Liver (tissue), 10 donors: Measurements from ENCODE around the gene SMIM31. TPM values are rescaled to one million over a fixed set of nuclear protein-coding genes. Genes with fewer than 3 reads are reported as not detected.

Source experiments
- DNase-seq: peaks from one replicate; pipeline ENCODE4 v3.0.0-alpha.2; 2017; ENCODE audit warnings: low spot score
- H3K27ac ChIP-seq, 2 donors: one replicate each; pipeline ENCODE4 v1.7.0; 2013; ENCODE audit warnings: inconsistent platforms in 2 of 2, low read length in 2 of 2, control low read depth in 1 of 2, low read depth in 1 of 2, mild to moderate bottlenecking in 1 of 2
- H3K27me3 ChIP-seq, 4 donors: one replicate each; pipeline versions ENCODE4 v1.6.1 to v1.7.0; 2013; ENCODE audit warnings: low read length in 3 of 4, inconsistent platforms in 1 of 4, mild to moderate bottlenecking in 1 of 4, moderate library complexity in 1 of 4; ENCODE audit not compliant: control insufficient read depth in 4 of 4, insufficient read depth in 4 of 4
- H3K36me3 ChIP-seq, 4 donors: one replicate each; pipeline versions ENCODE4 v1.6.1 to v1.7.0; 2013; ENCODE audit warnings: low read length in 3 of 4, mild to moderate bottlenecking in 3 of 4, low read depth in 1 of 4, moderate library complexity in 1 of 4; ENCODE audit not compliant: control insufficient read depth in 4 of 4, insufficient read depth in 3 of 4
- H3K4me1 ChIP-seq, 4 donors: one replicate each; pipeline versions ENCODE4 v1.6.1 to v1.7.0; 2013; ENCODE audit warnings: low read length in 3 of 4, mild to moderate bottlenecking in 3 of 4, moderate library complexity in 1 of 4; ENCODE audit not compliant: control insufficient read depth in 4 of 4, insufficient read depth in 4 of 4
- H3K4me3 ChIP-seq, 3 donors: one replicate each; pipeline versions ENCODE4 v1.6.1 to v1.7.0; 2013; ENCODE audit warnings: low read length in 3 of 3, control low read depth in 1 of 3, low read depth in 1 of 3, mild to moderate bottlenecking in 1 of 3
- H3K9ac ChIP-seq, 2 donors: one replicate each; pipeline ENCODE4 v1.7.0; 2013; ENCODE audit warnings: low read length in 2 of 2, mild to moderate bottlenecking in 2 of 2, moderate library complexity in 2 of 2, control low read depth in 1 of 2, low read depth in 1 of 2
- H3K9me3 ChIP-seq, 4 donors: one replicate each; pipeline versions ENCODE4 v1.6.1 to v1.7.0; 2013; ENCODE audit warnings: low read length in 3 of 4; ENCODE audit not compliant: control insufficient read depth in 4 of 4
- ATF3 ChIP-seq: IDR thresholded peaks from 2 replicates; pipeline ENCODE4 v1.6.1; 2016; ENCODE audit warnings: antibody characterized with exemption
- CTCF ChIP-seq: fragments of 150-350 bp; IDR thresholded peaks from 2 replicates; pipeline ENCODE4 v1.5.1; 2017; ENCODE audit warnings: improper control_type of control experiment, low read depth, low read length; ENCODE audit not compliant: missing input control
- FOXA2 ChIP-seq: IDR thresholded peaks from 2 replicates; pipeline ENCODE4 v1.6.1; 2016; ENCODE audit warnings: antibody characterized with exemption
- JUND ChIP-seq, 2 donors: IDR thresholded peaks; 2 replicates each; pipeline ENCODE4 v1.6.1; 2016; ENCODE audit warnings: antibody characterized with exemption in 2 of 2
- NR2F2 ChIP-seq: IDR thresholded peaks from 2 replicates; pipeline ENCODE4 v1.6.1; 2016; ENCODE audit warnings: antibody characterized with exemption
- RAD21 ChIP-seq, 2 donors: IDR thresholded peaks; 2 replicates each; pipeline ENCODE4 v1.6.1; 2016; ENCODE audit warnings: antibody characterized with exemption in 2 of 2, mild to moderate bottlenecking in 2 of 2
- SP1 ChIP-seq: IDR thresholded peaks from 2 replicates; pipeline ENCODE4 v1.6.1; 2018; ENCODE audit warnings: antibody characterized with exemption, mild to moderate bottlenecking
- YY1 ChIP-seq: IDR thresholded peaks from 2 replicates; pipeline ENCODE4 v1.6.1; 2016; ENCODE audit warnings: antibody characterized with exemption, mild to moderate bottlenecking
- WGBS: extraction: QIAGEN DNeasy Blood & Tissue Kit; methylation state at CpG from one replicate; pipeline ENCODE4 v1.1.7; 2013; 5-methylcytosine and 5-hydroxymethylcytosine counted together
- polyA plus RNA-seq, 2 donors: library from polyadenylated mRNA; stranded (reverse) in 1 of 2; unstranded in 1 of 2; fragments of 200-250 nt in 1 of 2; fragments of >200 nt in 1 of 2; fragmentation: Nextera tagmentation in 1 of 2; extraction: Ambion mirVana in 1 of 2; gene quantifications; one replicate each; pipeline versions ENCODE4 v1.2.1 to v1.2.3, GENCODE V29; 2013 to 2015
- small RNA-seq: library from RNA; depleted of rRNA; stranded (forward); fragments of <200 nt; gene quantifications from one replicate; pipeline ENCODE3, GENCODE V24; 2014
- total RNA-seq, 2 donors: library from RNA; depleted of rRNA; stranded (reverse); fragments of >200 nt; gene quantifications; one replicate each; pipeline ENCODE4 v1.2.3, GENCODE V29; 2014
- donor health status: healthy.
- donor health status: healthy.
- donor health status: healthy.
- donor health status: healthy.
- donor health status: healthy.

Gene SMIM31
- total and polyA plus RNA-seq, 4 donors, result not detected

GRCh38 chr4:164847967-164848649 lies 94.2 kb downstream of the SMIM31 start:
- Histone ChIP-seq H3K36me3 (no peaks in the 10 kb centered on the region), H3K27ac (no peak overlapping the region), H3K27me3 (no peaks in the 10 kb centered on the region), H3K9ac (no peak overlapping the region), H3K9me3 (no peaks in the 10 kb centered on the region), H3K4me1 (no peaks in the 10 kb centered on the region), H3K4me3 (no peak overlapping the region)
- DNase-seq, result no peak
- 43% methylated on average over 2 of the region's 2 CpGs for WGBS
- TF ChIP-seq YY1 (no peak), SP1 (no peak), FOXA2 (no peak), JUND (IDR thresholded peaks at IDR 0.05) (no peak), RAD21 (IDR thresholded peaks at IDR 0.05) (no peak), ATF3 (no peak), NR2F2 (no peak), CTCF (no peak)

Small RNA genes lying within 50 kb of the gene (small RNA-seq; reads per million reads assigned to genes)
- not detected for gene RNU6-668P

Other genes starting within 250 kb of the SMIM31 start
- gene APELA, start 123.0 kb downstream of the SMIM31 start, total RNA-seq, result 1 to 10 TPM in 1 of 2 donors, not detected in 1; 1.6 TPM
- gene APELA, start 123.0 kb downstream of the SMIM31 start, polyA plus RNA-seq, result not detected
- gene TRIM61, start 223.5 kb downstream of the SMIM31 start, total RNA-seq, result 1 to 10 TPM in 1 of 2 donors, under 1 TPM in 1; 0.50 to 1.4 TPM
- gene TRIM61, start 223.5 kb downstream of the SMIM31 start, polyA plus RNA-seq, result under 1 TPM; 0.13 to 0.46 TPM